HG03066 (cell line): ENCODE data around the gene RER1.

ENCODE experiments used
- ATAC-seq: cut with Tn5 transposase; IDR thresholded peaks from one replicate; pipeline ENCODE4 v1.9.1; 2021; ENCODE audit warnings: low read depth; ENCODE audit not compliant: unreplicated experiment

The RER1 gene

GRCh38 chr1:2375246-2375922 is 16.3 kb upstream of the RER1 start:
- ATAC-seq: no peak

DNA sequence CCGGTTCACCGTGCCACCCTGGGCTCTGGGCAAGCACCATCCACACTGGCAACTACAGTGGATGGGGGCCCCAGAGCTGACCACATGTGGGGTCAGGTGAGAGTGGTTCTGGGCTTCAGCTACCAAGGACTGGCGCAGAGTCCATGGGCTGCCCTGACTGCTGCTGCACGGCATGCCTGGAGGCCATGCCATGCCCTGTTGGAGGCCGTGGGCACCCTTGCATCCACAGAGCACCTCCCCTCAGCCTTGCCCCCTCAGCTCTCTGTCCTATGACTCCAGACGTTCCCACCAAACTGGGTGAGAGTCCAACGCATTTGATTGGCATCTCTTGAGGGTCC is 15.7 kb upstream of the RER1 start:
- no peak for ATAC-seq

DNA sequence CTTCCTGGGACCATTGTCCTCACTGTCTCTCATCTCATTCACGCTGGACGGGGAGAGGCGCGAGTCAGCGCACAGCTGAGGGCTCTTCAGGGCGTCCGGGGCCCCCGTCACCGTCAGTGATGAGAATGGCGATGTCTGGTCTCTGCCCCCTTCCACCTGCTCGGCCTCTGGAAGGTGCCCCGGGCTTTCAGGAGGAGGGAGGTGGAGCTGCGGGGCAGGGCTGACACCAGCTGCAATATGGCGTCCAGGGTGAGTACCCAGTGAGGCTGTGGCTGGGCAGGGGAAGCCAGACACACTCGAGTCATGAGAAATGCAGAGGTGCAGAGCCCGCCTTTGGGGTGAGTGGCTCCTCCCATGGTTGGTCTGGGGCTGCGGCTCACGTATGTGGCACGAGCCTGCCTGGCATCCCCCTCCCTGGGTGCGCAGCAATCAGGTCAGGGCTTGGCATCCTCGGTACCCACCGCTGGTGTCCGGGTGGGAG is 15.3 kb upstream of the RER1 start:
- no peak for ATAC-seq

- no peak for ATAC-seq
Observed at GRCh38 chr1:2376931-2377672, 14.5 kb upstream of the RER1 start.

DNA sequence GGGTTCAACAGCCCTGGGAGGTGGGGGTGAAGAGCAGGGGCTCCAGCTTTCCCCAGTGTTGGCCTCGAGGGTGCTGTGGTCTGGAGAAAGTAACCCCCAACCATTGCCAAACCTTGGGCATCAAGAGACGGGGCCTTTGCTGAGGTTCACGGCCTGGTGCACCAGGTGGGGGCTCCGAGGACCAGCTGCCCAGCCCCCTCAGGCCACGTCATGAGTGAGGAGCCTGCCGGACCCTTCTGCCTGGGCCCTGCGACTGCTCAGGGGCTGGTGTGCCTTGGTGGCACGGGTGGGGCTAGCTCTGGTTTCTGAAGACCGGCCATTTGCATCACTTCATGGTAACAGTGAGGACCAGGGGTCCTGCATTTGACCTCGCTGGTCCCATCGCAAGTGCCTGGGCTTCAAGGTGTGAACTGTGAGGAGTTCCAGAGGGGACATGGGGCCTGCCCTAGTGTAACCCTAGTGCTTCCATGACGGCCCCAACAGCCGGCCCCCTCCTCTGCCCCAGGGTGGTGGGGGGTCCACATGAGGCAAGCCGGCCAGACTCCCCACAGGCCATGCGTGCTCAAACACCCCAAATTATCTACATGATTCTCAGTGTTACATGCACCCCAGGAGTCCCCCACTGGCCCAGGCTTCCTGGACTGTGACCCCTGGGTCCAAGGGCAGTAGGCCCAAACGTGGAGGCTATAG is 13.7 kb upstream of the RER1 start:
- no peak for ATAC-seq

- ATAC-seq: no peak
Observed at GRCh38 chr1:2378441-2378851, 13.2 kb upstream of the RER1 start.

GRCh38 chr1:2378956-2379732 is 12.5 kb upstream of the RER1 start:
- no peak for ATAC-seq

GRCh38 chr1:2379733-2380404 is 11.8 kb upstream of the RER1 start:
- ATAC-seq: no peak

DNA sequence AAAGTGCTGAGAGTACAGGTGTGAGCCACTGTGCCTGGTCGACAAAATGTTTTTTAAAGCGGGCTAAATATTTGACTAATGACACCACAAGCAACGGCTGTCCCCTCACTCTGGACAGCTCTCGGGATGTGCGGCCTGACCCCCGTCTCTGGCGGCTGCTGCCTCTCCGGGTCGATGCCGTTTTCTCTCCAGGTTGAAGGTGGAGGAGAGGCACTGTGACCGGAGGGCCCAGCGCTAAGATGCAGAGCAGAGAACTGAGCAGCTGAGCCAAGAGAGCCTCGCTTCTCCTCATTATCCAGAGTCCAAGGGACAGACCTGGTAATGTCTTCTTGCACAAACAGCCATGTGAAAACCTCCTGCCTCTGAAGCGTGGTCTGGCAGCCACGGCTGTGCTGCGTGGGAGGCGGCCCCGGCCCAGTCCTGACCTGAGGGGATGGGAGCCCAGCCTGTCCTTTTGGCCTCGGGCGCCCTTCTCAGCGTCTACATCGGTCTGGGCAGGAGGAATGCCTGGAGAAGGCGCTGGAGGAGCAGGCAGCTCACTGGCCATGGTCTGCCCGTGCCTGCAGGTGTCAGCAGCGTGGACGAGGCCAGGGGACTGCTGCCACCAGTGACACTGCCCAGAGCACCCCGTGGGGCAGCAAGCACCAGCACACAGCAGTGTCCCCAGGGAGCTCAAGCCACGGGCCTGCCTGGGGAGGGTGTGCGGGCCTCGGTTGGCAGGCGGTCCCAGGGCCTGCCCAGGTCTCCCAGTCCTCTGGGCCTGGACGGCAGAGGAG is 10.6 kb upstream of the RER1 start:
- ATAC-seq: no peak

DNA sequence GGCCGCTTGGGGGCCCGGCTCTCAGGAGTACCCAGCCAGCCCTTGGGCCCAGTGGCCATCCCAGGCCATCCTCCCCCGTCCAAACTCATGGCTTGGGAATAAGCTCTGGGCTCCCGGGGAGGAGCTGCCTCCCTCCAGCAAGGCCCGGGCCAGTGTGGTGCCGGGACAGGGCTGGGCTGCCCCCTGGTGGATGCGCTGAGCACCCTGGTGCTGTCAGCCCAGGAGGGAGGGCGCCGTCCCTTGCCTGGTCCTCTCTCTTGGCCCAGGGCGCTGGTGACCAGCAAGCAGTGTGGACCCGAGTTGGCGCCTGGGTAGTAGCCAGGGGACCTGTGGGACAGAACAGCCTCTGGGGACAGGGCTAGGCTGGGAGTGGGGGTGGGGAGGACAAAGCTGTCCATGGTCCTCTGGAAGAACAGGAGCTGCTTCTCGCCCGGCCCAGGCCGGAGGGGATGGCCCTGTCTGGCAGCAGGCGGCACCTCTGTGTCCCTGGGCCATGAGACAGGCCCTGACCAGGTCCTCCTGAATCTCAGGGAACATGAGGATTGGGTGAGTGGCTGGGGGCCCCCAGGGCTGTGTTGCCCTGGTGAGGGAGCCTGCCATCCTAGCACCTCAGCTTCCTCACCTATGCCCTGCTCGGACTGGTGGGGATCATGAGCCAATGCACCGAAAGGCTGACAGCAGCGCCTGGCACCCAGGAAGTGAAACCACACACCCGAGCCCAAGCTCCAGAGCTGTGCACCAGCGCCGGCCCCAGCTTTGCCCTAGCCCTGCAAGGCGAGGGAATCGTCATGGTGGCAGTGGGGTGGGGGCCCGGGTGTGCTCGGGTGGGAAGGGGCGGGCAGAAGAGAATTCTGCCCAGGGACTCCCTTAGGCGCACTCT is 9.7 kb upstream of the RER1 start:
- ATAC-seq: peak; percentile 72

GRCh38 chr1:2382621-2383361 is 8.8 kb upstream of the RER1 start:
- ATAC-seq: no peak

DNA sequence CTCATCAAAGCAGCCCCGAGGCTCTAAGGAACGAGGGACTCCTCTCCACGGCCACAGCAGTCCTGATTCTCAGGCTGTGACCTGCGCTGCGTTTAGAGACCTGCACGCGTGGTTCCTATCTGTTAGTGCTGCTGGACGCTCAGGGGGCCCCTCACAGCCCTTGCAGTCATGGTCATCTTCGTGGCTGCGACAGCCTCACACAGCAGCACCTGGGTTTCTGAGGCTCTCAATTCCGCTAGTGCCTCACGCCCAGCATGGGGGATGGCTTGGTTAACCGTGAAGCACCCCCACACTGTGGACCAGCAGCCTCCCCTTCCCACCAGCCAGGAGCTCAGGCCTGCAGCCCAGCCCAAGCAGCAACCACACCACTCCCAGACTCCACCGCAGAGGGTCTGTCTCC is 8.1 kb upstream of the RER1 start:
- no peak for ATAC-seq

GRCh38 chr1:2384130-2384860 is 7.3 kb upstream of the RER1 start:
- no peak for ATAC-seq

- no peak for ATAC-seq
Observed at GRCh38 chr1:2384941-2385481, 6.6 kb upstream of the RER1 start.

DNA sequence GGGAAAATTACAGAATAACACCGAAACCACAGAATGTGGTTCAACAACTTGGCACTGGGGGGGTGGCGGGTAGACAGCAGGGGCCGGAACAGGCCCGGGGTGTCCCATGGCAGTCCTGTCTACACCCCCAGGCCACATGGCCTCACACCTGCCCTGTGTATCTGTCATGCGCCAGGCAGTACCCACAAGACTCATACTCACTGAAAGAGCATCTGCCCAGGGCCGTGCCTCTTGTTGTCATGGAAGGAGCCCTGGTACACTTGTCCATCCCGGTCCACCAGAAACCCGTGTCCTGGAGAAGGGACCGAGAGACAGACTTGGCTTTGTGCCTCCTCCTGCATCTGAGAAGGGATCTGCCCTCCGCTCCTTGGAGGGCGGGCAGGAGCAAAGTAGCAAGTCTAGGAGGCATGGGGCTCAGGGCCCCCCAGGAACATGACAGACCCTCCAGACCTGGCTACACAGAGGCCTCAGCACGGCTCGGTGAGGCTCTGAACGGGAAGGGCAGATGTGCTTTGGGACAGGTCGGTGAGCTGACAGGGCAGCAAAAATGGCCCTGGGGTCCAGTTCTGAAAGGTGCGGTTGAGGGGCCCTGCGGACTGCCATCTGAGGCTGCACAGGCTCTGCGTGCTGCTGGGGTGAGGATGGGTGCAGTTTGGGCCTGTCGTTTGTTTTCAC is 5.9 kb upstream of the RER1 start:
- ATAC-seq: no peak
